Neural progenitor cell (in vitro differentiated cells): Measurements from ENCODE around the gene UBAP2L.

ENCODE experiments used
- EZH2 ChIP-seq: fragments of 200-600 bp; sonication (generic); IDR thresholded peaks from 2 replicates; pipeline ENCODE4 v1.6.1; 2017; ENCODE audit warnings: antibody characterized with exemption, mild to moderate bottlenecking, moderate library complexity
- EZH2phosphoT487 ChIP-seq: fragments of 200-600 bp; sonication (generic); IDR thresholded peaks from 2 replicates; pipeline ENCODE4 v1.6.1; 2017; ENCODE audit warnings: antibody characterized with exemption
- TF ChIP-seq, protein P1 (sequence below): fragments of 200-600 bp; sonication (generic); IDR thresholded peaks from 2 replicates; pipeline ENCODE4 v1.5.1; 2017; ENCODE audit warnings: antibody characterized with exemption, mild to moderate bottlenecking

DNA sequence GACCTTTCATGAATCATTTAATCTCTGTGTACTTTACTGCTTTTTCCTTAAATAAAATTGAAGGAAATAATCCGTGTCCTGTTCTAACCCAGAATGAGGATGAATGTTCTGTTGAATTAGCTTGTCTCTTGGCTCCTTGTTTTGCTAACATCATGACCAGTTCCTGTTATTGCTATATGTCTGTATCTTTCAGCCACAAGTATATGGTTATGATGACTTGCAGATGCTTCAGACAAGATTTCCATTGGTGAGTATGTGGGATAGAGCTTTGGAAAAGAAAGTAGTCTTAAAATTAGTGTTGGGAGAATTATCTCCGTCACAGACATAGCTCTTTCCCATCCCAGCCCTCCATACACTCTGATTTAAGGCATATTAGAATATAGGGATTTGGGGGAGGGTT, 38.0 kb downstream of the UBAP2L start:
- TF ChIP-seq, protein P1, sequence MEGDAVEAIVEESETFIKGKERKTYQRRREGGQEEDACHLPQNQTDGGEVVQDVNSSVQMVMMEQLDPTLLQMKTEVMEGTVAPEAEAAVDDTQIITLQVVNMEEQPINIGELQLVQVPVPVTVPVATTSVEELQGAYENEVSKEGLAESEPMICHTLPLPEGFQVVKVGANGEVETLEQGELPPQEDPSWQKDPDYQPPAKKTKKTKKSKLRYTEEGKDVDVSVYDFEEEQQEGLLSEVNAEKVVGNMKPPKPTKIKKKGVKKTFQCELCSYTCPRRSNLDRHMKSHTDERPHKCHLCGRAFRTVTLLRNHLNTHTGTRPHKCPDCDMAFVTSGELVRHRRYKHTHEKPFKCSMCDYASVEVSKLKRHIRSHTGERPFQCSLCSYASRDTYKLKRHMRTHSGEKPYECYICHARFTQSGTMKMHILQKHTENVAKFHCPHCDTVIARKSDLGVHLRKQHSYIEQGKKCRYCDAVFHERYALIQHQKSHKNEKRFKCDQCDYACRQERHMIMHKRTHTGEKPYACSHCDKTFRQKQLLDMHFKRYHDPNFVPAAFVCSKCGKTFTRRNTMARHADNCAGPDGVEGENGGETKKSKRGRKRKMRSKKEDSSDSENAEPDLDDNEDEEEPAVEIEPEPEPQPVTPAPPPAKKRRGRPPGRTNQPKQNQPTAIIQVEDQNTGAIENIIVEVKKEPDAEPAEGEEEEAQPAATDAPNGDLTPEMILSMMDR = no peak
- TF ChIP-seq EZH2 = no peak
- no peak for TF ChIP-seq EZH2phosphoT487
